OCI-LY3 (cell line): ENCODE measurements around the gene JMJD6.

Experiments
- EZH2phosphoT487 ChIP-seq: fragments of 200-600 bp; shearing (Covaris generic); IDR thresholded peaks from 2 replicates; pipeline ENCODE4 v1.6.1; 2018; ENCODE audit warnings: antibody characterized with exemption, mixed run types, low read depth
- TF ChIP-seq, protein P1 (sequence below): fragments of 200-600, 300-600 bp; sonication (generic); IDR thresholded peaks from 2 replicates; pipeline ENCODE4 v1.5.1; 2014; ENCODE audit warnings: antibody characterized with exemption, low read length, low read depth

DNA sequence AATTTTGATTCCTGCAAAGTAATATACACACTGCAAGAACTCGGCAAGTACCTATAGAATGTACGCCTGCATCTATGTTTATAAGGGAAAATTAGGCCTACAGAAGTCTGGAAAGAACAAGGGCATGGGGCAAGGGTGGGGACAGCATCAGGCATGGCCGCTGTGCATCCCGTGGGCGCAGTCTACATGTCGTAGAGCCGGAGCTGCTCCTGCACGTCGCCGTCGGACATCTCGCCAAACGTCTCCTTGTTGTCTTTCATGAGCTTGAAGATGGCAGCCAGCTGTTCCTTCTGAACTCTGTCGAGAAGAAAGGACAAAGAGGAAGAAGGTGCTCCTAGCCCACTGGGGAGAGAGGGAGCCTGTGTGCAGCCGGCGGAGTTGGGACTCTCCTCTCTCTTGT lies 49.0 kb downstream of the JMJD6 start:
- TF ChIP-seq, protein P1, sequence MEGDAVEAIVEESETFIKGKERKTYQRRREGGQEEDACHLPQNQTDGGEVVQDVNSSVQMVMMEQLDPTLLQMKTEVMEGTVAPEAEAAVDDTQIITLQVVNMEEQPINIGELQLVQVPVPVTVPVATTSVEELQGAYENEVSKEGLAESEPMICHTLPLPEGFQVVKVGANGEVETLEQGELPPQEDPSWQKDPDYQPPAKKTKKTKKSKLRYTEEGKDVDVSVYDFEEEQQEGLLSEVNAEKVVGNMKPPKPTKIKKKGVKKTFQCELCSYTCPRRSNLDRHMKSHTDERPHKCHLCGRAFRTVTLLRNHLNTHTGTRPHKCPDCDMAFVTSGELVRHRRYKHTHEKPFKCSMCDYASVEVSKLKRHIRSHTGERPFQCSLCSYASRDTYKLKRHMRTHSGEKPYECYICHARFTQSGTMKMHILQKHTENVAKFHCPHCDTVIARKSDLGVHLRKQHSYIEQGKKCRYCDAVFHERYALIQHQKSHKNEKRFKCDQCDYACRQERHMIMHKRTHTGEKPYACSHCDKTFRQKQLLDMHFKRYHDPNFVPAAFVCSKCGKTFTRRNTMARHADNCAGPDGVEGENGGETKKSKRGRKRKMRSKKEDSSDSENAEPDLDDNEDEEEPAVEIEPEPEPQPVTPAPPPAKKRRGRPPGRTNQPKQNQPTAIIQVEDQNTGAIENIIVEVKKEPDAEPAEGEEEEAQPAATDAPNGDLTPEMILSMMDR: no peak
- no peak for TF ChIP-seq EZH2phosphoT487
